B cell (primary cell): ENCODE measurements around the gene DCTN4.

Source experiments
- EZH2 ChIP-seq: IDR thresholded peaks from 2 replicates; pipeline ENCODE4 v1.6.1; 2012; ENCODE audit warnings: borderline replicate concordance, low read depth, mild to moderate bottlenecking, moderate library complexity, low read length; ENCODE audit not compliant: insufficient read depth, poor library complexity, severe bottlenecking
- TF ChIP-seq, protein P1 (sequence below): fragments of 200-600 bp; IDR thresholded peaks from one replicate; pipeline ENCODE4 v1.8.0; 2022; ENCODE audit warnings: antibody characterized with exemption, mild to moderate bottlenecking

DNA sequence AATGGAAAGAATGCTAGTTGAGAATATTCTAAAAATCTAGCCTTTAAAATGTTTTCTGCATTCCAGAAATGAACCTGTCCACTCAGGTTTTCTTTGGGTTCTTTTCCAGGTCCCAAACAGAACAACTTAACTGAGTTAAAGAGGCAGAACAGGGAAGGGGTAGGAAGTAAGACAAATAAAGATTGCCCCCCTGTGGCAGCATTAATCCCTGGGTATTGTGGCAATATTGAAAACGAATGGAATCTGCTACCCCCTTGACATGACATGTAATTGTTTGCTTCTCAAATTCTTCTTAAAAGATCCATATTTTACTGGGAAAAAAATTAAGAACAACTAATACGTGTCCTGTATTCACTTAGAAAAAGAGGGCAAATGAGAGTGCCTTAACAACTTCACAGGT is 48.7 kb downstream of the DCTN4 start:
- TF ChIP-seq, protein P1, sequence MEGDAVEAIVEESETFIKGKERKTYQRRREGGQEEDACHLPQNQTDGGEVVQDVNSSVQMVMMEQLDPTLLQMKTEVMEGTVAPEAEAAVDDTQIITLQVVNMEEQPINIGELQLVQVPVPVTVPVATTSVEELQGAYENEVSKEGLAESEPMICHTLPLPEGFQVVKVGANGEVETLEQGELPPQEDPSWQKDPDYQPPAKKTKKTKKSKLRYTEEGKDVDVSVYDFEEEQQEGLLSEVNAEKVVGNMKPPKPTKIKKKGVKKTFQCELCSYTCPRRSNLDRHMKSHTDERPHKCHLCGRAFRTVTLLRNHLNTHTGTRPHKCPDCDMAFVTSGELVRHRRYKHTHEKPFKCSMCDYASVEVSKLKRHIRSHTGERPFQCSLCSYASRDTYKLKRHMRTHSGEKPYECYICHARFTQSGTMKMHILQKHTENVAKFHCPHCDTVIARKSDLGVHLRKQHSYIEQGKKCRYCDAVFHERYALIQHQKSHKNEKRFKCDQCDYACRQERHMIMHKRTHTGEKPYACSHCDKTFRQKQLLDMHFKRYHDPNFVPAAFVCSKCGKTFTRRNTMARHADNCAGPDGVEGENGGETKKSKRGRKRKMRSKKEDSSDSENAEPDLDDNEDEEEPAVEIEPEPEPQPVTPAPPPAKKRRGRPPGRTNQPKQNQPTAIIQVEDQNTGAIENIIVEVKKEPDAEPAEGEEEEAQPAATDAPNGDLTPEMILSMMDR, result peak; percentile 15
- TF ChIP-seq EZH2, result no peak
